ENCODE results near the gene FAM124A.

GRCh38 chr13:51318015-51318414 lies 95.8 kb downstream of the FAM124A start:
- no peak for TF ChIP-seq CTCF (IDR thresholded peaks at IDR 0.05; ENCODE audit: extremely low read depth in 1 of 2, insufficient read depth in 1 of 2, low read depth in 1 of 2, low read length in 2 of 2)
- TF ChIP-seq POLR2A (IDR thresholded peaks at IDR 0.05; ENCODE audit: low read depth, low read length), result no peak

Data from endothelial cell of umbilical vein (primary cell).